GM23338 (cell line): ENCODE measurements around the gene ALG10B.

Experiments used
- CREB1 ChIP-seq: fragments of 250-450 bp; sonication (Bioruptor Pico); IDR thresholded peaks from 2 replicates; pipeline ENCODE4 v1.5.0; 2020; ENCODE audit warnings: low read depth, mild to moderate bottlenecking, moderate library complexity
- EZH2 ChIP-seq: fragments of 200-600 bp; sonication (generic); IDR thresholded peaks from one replicate; pipeline ENCODE4 v1.8.0; 2017; ENCODE audit warnings: antibody characterized with exemption, mild to moderate bottlenecking, low read depth; ENCODE audit not compliant: unreplicated experiment
- EZH2phosphoT487 ChIP-seq: fragments of 200-600 bp; sonication (generic); IDR thresholded peaks from one replicate; pipeline ENCODE4 v1.8.1; 2018; ENCODE audit warnings: antibody characterized with exemption; ENCODE audit not compliant: unreplicated experiment
- JUNB ChIP-seq: IDR thresholded peaks from one replicate; pipeline ENCODE4 v1.6.1; 2016; ENCODE audit warnings: antibody characterized with exemption; ENCODE audit not compliant: unreplicated experiment
- NANOG ChIP-seq: IDR thresholded peaks from 2 replicates; pipeline ENCODE4 v1.6.1; 2016; ENCODE audit warnings: antibody characterized with exemption, borderline replicate concordance
- POLR2AphosphoS5 ChIP-seq: IDR thresholded peaks from 2 replicates; pipeline ENCODE4 v1.6.1; 2016; ENCODE audit warnings: antibody characterized with exemption, low read depth
- STAT1 ChIP-seq: IDR thresholded peaks from one replicate; pipeline ENCODE4 v1.6.1; 2016; ENCODE audit warnings: antibody characterized with exemption; ENCODE audit not compliant: unreplicated experiment
- ZNF331 ChIP-seq: fragments of 250-450 bp; sonication (Bioruptor Pico); IDR thresholded peaks from 2 replicates; pipeline ENCODE4 v1.5.0; 2020; ENCODE audit warnings: low read depth, mild to moderate bottlenecking, moderate library complexity
- TF ChIP-seq, protein P1 (sequence below), 2 experiments: fragments of 200-600 bp in 1 of 2; sonication (generic) in 1 of 2; conservative IDR thresholded peaks; 2 replicates each; pipeline versions ENCODE4 v1.5.1 to v1.6.1; 2016 to 2017; ENCODE audit warnings: antibody characterized with exemption in 2 of 2, low read depth in 2 of 2, mild to moderate bottlenecking in 2 of 2, moderate library complexity in 1 of 2
- TF ChIP-seq, protein P2 (sequence below): IDR thresholded peaks from 2 replicates; pipeline ENCODE4 v1.6.1; 2016; ENCODE audit warnings: antibody characterized with exemption
- TF ChIP-seq, protein P3 (sequence below): IDR thresholded peaks from one replicate; pipeline ENCODE4 v1.6.1; 2018; ENCODE audit warnings: antibody characterized with exemption; ENCODE audit not compliant: unreplicated experiment
- TF ChIP-seq, protein P4 (sequence below): fragments of 250-450 bp; sonication (Bioruptor Pico); IDR thresholded peaks from 2 replicates; pipeline ENCODE4 v1.5.0; 2020; ENCODE audit warnings: mild to moderate bottlenecking, moderate library complexity

DNA sequence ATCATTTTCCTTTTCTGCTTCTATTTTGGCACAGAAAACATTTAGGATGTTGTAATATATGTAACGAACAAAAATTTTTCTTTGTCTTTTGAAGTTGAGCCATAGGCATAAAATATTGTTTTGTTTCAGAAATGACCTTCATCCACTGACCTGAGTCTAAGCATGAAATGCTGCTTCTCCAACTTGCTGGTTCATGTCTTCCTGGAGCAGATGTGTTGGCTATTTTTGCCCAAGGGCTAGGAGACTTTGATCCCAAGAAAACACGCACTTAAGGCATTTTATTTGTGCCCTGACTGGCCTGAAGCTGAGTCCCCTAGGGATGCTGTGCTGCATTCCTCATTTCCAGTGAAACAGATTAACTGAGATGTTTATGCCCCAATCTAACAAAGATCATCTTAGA lies 27.2 kb upstream of the ALG10B start:
- TF ChIP-seq, protein P1, sequence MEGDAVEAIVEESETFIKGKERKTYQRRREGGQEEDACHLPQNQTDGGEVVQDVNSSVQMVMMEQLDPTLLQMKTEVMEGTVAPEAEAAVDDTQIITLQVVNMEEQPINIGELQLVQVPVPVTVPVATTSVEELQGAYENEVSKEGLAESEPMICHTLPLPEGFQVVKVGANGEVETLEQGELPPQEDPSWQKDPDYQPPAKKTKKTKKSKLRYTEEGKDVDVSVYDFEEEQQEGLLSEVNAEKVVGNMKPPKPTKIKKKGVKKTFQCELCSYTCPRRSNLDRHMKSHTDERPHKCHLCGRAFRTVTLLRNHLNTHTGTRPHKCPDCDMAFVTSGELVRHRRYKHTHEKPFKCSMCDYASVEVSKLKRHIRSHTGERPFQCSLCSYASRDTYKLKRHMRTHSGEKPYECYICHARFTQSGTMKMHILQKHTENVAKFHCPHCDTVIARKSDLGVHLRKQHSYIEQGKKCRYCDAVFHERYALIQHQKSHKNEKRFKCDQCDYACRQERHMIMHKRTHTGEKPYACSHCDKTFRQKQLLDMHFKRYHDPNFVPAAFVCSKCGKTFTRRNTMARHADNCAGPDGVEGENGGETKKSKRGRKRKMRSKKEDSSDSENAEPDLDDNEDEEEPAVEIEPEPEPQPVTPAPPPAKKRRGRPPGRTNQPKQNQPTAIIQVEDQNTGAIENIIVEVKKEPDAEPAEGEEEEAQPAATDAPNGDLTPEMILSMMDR (conservative IDR thresholded peaks at IDR 0.05; ENCODE audit: low read depth in 2 of 2), result no peak
- TF ChIP-seq JUNB (no peak), POLR2AphosphoS5 (no peak), EZH2phosphoT487 (no peak), ZNF331 (no peak), EZH2 (no peak), CREB1 (CRISPR knock-in tag) (no peak), STAT1 (no peak), NANOG (no peak)
- TF ChIP-seq, protein P2, sequence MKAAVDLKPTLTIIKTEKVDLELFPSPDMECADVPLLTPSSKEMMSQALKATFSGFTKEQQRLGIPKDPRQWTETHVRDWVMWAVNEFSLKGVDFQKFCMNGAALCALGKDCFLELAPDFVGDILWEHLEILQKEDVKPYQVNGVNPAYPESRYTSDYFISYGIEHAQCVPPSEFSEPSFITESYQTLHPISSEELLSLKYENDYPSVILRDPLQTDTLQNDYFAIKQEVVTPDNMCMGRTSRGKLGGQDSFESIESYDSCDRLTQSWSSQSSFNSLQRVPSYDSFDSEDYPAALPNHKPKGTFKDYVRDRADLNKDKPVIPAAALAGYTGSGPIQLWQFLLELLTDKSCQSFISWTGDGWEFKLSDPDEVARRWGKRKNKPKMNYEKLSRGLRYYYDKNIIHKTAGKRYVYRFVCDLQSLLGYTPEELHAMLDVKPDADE, result no peak
- TF ChIP-seq, protein P3, sequence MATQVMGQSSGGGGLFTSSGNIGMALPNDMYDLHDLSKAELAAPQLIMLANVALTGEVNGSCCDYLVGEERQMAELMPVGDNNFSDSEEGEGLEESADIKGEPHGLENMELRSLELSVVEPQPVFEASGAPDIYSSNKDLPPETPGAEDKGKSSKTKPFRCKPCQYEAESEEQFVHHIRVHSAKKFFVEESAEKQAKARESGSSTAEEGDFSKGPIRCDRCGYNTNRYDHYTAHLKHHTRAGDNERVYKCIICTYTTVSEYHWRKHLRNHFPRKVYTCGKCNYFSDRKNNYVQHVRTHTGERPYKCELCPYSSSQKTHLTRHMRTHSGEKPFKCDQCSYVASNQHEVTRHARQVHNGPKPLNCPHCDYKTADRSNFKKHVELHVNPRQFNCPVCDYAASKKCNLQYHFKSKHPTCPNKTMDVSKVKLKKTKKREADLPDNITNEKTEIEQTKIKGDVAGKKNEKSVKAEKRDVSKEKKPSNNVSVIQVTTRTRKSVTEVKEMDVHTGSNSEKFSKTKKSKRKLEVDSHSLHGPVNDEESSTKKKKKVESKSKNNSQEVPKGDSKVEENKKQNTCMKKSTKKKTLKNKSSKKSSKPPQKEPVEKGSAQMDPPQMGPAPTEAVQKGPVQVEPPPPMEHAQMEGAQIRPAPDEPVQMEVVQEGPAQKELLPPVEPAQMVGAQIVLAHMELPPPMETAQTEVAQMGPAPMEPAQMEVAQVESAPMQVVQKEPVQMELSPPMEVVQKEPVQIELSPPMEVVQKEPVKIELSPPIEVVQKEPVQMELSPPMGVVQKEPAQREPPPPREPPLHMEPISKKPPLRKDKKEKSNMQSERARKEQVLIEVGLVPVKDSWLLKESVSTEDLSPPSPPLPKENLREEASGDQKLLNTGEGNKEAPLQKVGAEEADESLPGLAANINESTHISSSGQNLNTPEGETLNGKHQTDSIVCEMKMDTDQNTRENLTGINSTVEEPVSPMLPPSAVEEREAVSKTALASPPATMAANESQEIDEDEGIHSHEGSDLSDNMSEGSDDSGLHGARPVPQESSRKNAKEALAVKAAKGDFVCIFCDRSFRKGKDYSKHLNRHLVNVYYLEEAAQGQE, result no peak
- TF ChIP-seq, protein P4, sequence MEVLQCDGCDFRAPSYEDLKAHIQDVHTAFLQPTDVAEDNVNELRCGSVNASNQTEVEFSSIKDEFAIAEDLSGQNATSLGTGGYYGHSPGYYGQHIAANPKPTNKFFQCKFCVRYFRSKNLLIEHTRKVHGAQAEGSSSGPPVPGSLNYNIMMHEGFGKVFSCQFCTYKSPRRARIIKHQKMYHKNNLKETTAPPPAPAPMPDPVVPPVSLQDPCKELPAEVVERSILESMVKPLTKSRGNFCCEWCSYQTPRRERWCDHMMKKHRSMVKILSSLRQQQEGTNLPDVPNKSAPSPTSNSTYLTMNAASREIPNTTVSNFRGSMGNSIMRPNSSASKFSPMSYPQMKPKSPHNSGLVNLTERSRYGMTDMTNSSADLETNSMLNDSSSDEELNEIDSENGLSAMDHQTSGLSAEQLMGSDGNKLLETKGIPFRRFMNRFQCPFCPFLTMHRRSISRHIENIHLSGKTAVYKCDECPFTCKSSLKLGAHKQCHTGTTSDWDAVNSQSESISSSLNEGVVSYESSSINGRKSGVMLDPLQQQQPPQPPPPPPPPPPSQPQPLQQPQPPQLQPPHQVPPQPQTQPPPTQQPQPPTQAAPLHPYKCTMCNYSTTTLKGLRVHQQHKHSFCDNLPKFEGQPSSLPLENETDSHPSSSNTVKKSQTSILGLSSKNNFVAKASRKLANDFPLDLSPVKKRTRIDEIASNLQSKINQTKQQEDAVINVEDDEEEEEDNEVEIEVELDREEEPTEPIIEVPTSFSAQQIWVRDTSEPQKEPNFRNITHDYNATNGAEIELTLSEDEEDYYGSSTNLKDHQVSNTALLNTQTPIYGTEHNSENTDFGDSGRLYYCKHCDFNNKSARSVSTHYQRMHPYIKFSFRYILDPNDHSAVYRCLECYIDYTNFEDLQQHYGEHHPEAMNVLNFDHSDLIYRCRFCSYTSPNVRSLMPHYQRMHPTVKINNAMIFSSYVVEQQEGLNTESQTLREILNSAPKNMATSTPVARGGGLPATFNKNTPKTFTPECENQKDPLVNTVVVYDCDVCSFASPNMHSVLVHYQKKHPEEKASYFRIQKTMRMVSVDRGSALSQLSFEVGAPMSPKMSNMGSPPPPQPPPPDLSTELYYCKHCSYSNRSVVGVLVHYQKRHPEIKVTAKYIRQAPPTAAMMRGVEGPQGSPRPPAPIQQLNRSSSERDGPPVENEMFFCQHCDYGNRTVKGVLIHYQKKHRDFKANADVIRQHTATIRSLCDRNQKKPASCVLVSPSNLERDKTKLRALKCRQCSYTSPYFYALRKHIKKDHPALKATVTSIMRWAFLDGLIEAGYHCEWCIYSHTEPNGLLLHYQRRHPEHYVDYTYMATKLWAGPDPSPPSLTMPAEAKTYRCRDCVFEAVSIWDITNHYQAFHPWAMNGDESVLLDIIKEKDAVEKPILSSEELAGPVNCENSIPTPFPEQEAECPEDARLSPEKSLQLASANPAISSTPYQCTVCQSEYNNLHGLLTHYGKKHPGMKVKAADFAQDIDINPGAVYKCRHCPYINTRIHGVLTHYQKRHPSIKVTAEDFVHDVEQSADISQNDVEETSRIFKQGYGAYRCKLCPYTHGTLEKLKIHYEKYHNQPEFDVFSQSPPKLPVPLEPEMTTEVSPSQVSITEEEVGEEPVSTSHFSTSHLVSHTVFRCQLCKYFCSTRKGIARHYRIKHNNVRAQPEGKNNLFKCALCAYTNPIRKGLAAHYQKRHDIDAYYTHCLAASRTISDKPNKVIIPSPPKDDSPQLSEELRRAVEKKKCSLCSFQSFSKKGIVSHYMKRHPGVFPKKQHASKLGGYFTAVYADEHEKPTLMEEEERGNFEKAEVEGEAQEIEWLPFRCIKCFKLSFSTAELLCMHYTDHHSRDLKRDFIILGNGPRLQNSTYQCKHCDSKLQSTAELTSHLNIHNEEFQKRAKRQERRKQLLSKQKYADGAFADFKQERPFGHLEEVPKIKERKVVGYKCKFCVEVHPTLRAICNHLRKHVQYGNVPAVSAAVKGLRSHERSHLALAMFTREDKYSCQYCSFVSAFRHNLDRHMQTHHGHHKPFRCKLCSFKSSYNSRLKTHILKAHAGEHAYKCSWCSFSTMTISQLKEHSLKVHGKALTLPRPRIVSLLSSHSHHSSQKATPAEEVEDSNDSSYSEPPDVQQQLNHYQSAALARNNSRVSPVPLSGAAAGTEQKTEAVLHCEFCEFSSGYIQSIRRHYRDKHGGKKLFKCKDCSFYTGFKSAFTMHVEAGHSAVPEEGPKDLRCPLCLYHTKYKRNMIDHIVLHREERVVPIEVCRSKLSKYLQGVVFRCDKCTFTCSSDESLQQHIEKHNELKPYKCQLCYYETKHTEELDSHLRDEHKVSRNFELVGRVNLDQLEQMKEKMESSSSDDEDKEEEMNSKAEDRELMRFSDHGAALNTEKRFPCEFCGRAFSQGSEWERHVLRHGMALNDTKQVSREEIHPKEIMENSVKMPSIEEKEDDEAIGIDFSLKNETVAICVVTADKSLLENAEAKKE (CRISPR knock-in tag), result no peak
